GM18873 (cell line): Measurements from ENCODE around the gene PYDC2.
"Not testable (repeated sequence)": the region's sequence is repeated elsewhere in the genome, so short reads cannot be mapped to it uniquely, and the experiment has no call there.

Experiments
- ATAC-seq: cut with Tn5 transposase; IDR thresholded peaks from one replicate; pipeline ENCODE4 v1.9.1; 2021; ENCODE audit warnings: mild to moderate bottlenecking, moderate library complexity, moderate number of reproducible peaks; ENCODE audit not compliant: unreplicated experiment, low FRiP score

Gene PYDC2

GRCh38 chr3:191460360-191460759, 603 bp upstream of the PYDC2 start:
- ATAC-seq = no peak

DNA sequence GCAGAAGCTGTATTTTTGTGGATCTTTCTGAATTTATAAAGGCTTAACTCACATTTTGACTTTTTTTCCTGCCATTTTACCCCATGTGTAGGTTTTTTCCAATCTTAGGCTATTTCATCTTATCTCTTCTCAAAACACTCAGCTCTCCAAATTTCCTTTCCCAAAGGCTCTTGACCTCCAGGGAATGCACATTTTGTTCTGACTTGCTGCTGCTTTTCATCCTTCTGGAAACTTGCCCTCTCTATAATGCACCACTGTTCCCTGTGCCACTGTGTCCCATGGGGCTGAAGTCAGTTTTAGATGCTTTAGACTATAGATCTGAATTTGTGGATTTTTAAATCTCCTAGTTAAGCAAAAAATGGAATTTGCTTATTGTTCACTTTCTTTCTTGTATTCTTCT, 9.1 kb downstream of the PYDC2 start:
- ATAC-seq = no peak

GRCh38 chr3:191470545-191470944, 9.6 kb downstream of the PYDC2 start:
- ATAC-seq = no peak

DNA sequence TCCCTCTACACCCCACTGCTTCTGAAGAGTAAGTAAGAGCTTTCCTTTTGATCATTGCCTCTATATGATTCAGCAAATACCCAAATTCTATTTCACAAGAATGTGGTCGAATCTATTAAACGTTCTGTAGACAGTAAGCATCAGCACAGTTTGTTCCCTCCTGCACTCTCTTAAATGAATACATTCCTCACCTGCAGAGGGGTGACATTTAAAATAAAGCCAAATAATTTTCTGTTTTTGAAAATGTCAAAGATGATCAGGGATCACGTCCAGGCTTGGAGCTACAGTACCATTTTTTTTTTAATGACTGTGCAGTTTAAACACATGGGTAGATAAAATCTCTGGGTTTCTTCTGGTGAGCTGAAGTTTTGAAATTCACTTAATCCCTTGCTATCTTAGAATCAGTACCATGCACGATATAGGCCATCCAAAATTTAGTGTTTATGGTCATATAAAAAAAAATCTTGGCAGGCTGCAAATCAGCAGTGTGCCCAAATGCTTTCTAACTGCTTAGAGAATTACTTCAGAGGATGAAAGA, 12.8 kb downstream of the PYDC2 start:
- ATAC-seq = no peak

GRCh38 chr3:191476066-191476772, 15.3 kb downstream of the PYDC2 start:
- no peak for ATAC-seq

- not testable (repeated sequence) for ATAC-seq
Measured at GRCh38 chr3:191483994-191484393, 23.0 kb downstream of the PYDC2 start.

DNA sequence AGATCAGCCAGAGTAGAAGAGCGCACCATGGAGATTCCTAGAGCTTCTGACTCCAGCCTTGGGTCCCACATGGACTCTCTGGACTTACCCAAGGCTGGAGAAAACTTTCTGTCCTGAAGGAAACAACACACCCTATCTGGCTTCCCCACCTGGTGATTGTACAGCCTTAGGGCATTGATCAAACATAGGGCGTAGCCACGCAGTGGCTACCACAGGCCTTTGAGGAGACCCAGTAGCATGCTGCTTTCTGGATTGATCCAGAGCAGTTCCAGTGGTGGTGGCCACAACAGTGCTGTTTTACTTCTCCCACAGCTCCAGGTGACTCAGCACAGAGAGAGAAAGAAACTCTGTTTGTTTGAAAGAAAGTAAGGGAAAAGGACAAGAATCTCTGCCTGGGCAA, 23.5 kb downstream of the PYDC2 start:
- ATAC-seq = no peak

GRCh38 chr3:191492601-191493000, 31.6 kb downstream of the PYDC2 start:
- ATAC-seq = no peak

DNA sequence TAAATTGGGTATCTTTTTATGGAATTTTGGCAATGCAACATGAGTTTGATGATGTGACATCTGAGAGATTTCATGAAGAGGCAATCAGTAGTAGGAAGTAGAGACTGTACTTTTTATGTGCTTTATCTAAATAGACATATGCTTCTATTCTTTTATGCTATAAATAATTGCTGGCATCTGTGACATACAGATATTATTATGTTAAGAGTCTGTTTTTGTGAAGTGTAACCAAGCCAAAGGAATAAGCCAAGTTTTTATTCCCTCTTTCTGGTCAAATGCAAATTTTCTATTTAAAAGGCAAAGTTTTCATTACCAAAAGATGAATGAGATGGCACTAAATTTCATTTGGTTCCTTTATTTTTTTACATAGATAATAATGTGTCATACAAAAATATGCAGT, 32.4 kb downstream of the PYDC2 start:
- ATAC-seq = no peak

- ATAC-seq = no peak
Measured at GRCh38 chr3:191499307-191500080, 38.5 kb downstream of the PYDC2 start.

- ATAC-seq = no peak
Measured at GRCh38 chr3:191500892-191501291, 39.9 kb downstream of the PYDC2 start.

- no peak for ATAC-seq
Measured at GRCh38 chr3:191502583-191502982, 41.6 kb downstream of the PYDC2 start.

GRCh38 chr3:191509078-191509477, 48.1 kb downstream of the PYDC2 start:
- ATAC-seq = no peak
